Breast epithelium (tissue), 3 donors: ENCODE results near the gene AACS.

Experiments
- POLR2A ChIP-seq: fragments of 450-650 bp; IDR thresholded peaks from one replicate; pipeline ENCODE4 v1.6.1; 2016; ENCODE audit warnings: antibody characterized with exemption, mild to moderate bottlenecking, moderate library complexity
- POLR2AphosphoS5 ChIP-seq, 3 donors: sonication (generic); formaldehyde crosslinking; IDR thresholded peaks; one replicate each; pipeline ENCODE4 v1.6.1; 2017; ENCODE audit warnings: antibody characterized with exemption in 3 of 3

- no peak for TF ChIP-seq POLR2AphosphoS5 (IDR thresholded peaks at IDR 0.05)
- TF ChIP-seq POLR2A, result no peak
These were observed 39.7 kb downstream of the AACS start for GRCh38 chr12:125104982-125105381.
